Thyroid gland (tissue), 4 donors: ENCODE results near the gene FEZF2. TPM values are rescaled to one million over a fixed set of nuclear protein-coding genes. Genes with fewer than 3 reads are reported as not detected.

Source experiments
- DNase-seq, 2 donors: peaks; one replicate each; pipeline ENCODE4 v3.0.0-alpha.2; 2019
- H3K27ac ChIP-seq, 3 donors: fragments of 200-600 bp; sonication (generic); 1 replicate in 2 of 3; 2 replicates in 1 of 3; pipeline ENCODE4 v1.5.1; 2016 to 2019; ENCODE audit warnings: mild to moderate bottlenecking in 1 of 3, moderate library complexity in 1 of 3
- H3K27me3 ChIP-seq: fragments of 200-600 bp; sonication (generic); one replicate; pipeline ENCODE4 v1.5.1; 2019
- H3K36me3 ChIP-seq, 2 donors: fragments of 200-600 bp; sonication (generic); one replicate each; pipeline ENCODE4 v1.5.1; 2016 to 2019
- H3K4me1 ChIP-seq, 2 donors: fragments of 200-600 bp; sonication (generic); one replicate each; pipeline ENCODE4 v1.5.1; 2017 to 2019
- H3K4me3 ChIP-seq, 3 donors: fragments of 200-600 bp; sonication (generic); replicated peaks in 1 of 3; 1 replicate in 2 of 3; 2 replicates in 1 of 3; pipeline ENCODE4 v1.5.1; 2016; ENCODE audit warnings: mild to moderate bottlenecking in 1 of 3
- H3K9me3 ChIP-seq: fragments of 200-600 bp; sonication (generic); one replicate; pipeline ENCODE4 v1.5.1; 2017
- POLR2A ChIP-seq, 2 donors: fragments of 450-650 bp; IDR thresholded peaks; one replicate each; pipeline ENCODE4 v1.6.1; 2017; ENCODE audit warnings: antibody characterized with exemption in 2 of 2, mild to moderate bottlenecking in 2 of 2, moderate library complexity in 1 of 2
- WGBS, 2 donors: methylation state at CpG; one replicate each; pipeline ENCODE4 v1.1.5; 2017; 5-methylcytosine and 5-hydroxymethylcytosine counted together
- intact Hi-C: fragments of 100-400 bp; cut with DNase I; formaldehyde crosslinking; loops from one replicate; pipeline ENCODE4 v1.15.1; 2023
- total RNA-seq, 4 donors: library from RNA; depleted of rRNA; stranded (reverse); fragments of >200 nt; gene quantifications; one replicate each; pipeline ENCODE4 v1.2.3, GENCODE V29; 2016
- TF ChIP-seq, protein P1 (sequence below), 6 experiments: fragments of 200-600 bp in 3 of 6; fragments of 450-650 bp in 3 of 6; sonication (generic) in 3 of 6; IDR thresholded peaks; one replicate each; pipeline ENCODE4 v1.5.1; 2016 to 2019; ENCODE audit warnings: antibody characterized with exemption in 6 of 6, mild to moderate bottlenecking in 2 of 6, inconsistent platforms in 1 of 6, moderate library complexity in 1 of 6

Gene FEZF2
- total RNA-seq, 4 donors from 2014 or later, result not detected

DNA sequence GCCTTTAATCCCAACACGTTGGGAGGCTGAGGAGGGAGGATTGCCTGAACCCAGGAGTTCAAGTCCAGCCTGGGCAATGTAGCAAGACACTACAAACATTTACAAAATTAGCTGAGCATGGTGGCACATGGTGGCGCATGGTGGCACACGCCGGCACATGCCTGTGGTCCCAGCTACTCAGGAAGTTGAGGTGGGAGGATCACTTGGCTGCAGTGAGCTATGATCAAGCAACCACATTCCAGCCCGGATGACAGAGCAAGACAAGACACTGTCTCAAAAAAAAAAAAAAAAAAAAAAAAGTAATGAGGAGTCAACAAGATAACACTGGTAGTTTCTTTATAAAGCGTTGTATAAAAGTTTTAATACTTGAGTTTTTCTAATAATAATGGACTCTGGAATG is 10.1 kb downstream of the FEZF2 start:
- no peak for TF ChIP-seq POLR2A (IDR thresholded peaks at IDR 0.05)
- TF ChIP-seq, protein P1, sequence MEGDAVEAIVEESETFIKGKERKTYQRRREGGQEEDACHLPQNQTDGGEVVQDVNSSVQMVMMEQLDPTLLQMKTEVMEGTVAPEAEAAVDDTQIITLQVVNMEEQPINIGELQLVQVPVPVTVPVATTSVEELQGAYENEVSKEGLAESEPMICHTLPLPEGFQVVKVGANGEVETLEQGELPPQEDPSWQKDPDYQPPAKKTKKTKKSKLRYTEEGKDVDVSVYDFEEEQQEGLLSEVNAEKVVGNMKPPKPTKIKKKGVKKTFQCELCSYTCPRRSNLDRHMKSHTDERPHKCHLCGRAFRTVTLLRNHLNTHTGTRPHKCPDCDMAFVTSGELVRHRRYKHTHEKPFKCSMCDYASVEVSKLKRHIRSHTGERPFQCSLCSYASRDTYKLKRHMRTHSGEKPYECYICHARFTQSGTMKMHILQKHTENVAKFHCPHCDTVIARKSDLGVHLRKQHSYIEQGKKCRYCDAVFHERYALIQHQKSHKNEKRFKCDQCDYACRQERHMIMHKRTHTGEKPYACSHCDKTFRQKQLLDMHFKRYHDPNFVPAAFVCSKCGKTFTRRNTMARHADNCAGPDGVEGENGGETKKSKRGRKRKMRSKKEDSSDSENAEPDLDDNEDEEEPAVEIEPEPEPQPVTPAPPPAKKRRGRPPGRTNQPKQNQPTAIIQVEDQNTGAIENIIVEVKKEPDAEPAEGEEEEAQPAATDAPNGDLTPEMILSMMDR (IDR thresholded peaks at IDR 0.05), result no peak
- no peak overlapping the region for H3K27ac ChIP-seq
- 86 to 90% methylated on average over 6 of the region's 6 CpGs for WGBS, 2 donors
- H3K4me3 ChIP-seq, result no peak overlapping the region
- H3K27me3 ChIP-seq, result peaks cover 8% of the 10 kb centered on the region
- intact Hi-C loops, result no loop called here
- H3K36me3 ChIP-seq, result no peaks in the 10 kb centered on the region
- H3K4me1 ChIP-seq, result no peaks in the 10 kb centered on the region
- no peak for DNase-seq
- no peaks in the 10 kb centered on the region for H3K9me3 ChIP-seq

DNA sequence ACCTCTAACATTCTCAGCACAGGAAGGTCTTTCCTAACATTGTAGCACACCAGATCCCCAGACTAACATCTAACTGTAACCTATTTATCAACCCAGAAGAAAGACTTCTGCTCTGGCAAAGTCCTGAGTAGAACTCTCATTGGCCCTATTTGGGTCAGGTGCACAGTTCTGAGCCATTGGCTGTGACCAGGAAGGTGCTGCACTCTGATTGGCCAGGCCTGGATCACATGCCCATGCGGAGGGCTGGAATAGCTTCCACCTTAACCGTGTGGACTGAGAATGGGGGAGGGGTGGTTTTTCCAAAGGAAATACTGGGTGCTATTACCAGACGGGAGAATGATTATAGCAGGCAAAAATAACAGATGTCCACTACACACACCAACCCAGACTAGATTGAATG is 11.5 kb downstream of the FEZF2 start:
- H3K4me1 ChIP-seq, result no peaks in the 10 kb centered on the region
- intact Hi-C loops, result no loop called here
- H3K27me3 ChIP-seq, result no peaks in the 10 kb centered on the region
- no peaks in the 10 kb centered on the region for H3K36me3 ChIP-seq
- DNase-seq, result no peak
- no peaks in the 10 kb centered on the region for H3K9me3 ChIP-seq
- TF ChIP-seq, protein P1 (IDR thresholded peaks at IDR 0.05), result no peak
- TF ChIP-seq POLR2A (IDR thresholded peaks at IDR 0.05), result no peak
- H3K27ac ChIP-seq, result no peak overlapping the region
- no peak overlapping the region for H3K4me3 ChIP-seq
- WGBS, 2 donors, result 71 to 77% methylated on average over 3 of the region's 3 CpGs

DNA sequence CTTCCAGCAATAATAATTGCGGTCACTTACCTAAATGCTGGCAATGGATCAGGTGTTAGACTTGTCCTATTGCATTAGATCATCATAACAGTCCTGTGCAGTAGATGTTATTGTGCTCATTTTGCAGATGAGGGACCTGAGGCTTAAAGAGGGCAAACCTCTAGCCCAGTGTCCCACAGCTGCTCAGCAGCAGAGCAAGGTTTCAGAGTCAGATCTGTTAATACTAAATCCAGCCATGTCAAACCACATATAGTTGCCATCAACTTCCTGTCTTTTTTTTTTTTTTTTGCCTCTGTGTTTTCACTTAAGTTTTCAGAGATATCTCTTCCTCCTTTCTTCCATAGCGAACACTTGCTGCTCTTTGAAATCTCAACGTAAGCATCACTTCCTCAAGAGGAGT is 12.1 kb downstream of the FEZF2 start:
- no peak for DNase-seq
- no peaks in the 10 kb centered on the region for H3K4me1 ChIP-seq
- H3K9me3 ChIP-seq, result no peaks in the 10 kb centered on the region
- H3K27me3 ChIP-seq, result no peaks in the 10 kb centered on the region
- H3K27ac ChIP-seq, result no peak overlapping the region
- WGBS, 2 donors, result 88 to 90% methylated on average over 3 of the region's 3 CpGs
- H3K36me3 ChIP-seq, result no peaks in the 10 kb centered on the region
- TF ChIP-seq POLR2A (IDR thresholded peaks at IDR 0.05), result no peak
- TF ChIP-seq, protein P1 (IDR thresholded peaks at IDR 0.05), result no peak
- no peak overlapping the region for H3K4me3 ChIP-seq
- intact Hi-C loops, result no loop called here

DNA sequence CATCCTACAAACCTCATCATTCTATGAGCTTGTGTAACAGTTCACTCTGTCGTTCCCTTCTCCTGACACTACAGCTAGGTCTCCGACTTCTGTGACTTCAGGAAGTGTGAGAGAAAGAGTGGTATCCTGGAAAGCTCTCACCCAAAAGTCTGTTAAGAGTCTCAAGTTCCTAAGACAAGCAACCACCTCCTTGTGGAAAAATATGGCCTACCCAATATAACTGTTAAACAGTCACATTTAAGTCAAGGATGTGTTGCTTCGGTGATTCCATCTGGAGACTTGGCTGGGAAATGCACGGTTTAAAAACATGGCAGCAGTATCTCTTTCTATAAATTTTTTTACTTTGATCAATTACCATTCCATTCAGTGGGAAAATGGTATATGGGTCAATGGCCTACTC is 13.8 kb downstream of the FEZF2 start:
- intact Hi-C loops, result no loop called here
- 83 to 85% methylated on average over 4 of the region's 4 CpGs for WGBS, 2 donors
- no peaks in the 10 kb centered on the region for H3K27me3 ChIP-seq
- H3K27ac ChIP-seq, result no peak overlapping the region
- H3K36me3 ChIP-seq, result no peaks in the 10 kb centered on the region
- H3K4me3 ChIP-seq, result no peak overlapping the region
- no peaks in the 10 kb centered on the region for H3K4me1 ChIP-seq
- no peak for DNase-seq
- TF ChIP-seq, protein P1 (IDR thresholded peaks at IDR 0.05), result no peak
- H3K9me3 ChIP-seq, result no peaks in the 10 kb centered on the region

DNA sequence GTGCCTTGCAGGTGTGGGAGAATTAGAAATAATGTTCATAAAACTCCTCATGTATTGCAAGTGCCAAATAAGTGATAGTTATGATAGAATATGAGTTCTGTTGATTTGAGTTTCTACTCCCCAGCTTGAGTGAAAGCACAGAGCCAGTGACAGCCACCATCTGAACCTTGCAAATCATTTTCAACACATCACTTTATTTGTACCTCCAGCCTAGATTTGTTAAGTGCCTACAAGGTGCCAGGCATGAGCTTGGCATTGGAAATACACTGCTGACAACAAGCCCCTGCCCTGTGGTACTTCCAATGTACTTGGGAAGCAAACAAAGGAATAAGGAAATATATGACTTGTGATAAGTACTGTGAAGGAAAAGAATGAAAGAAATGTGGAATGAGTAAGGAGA is 17.0 kb downstream of the FEZF2 start:
- Histone ChIP-seq H3K4me1 (no peaks in the 10 kb centered on the region), H3K27me3 (no peaks in the 10 kb centered on the region), H3K4me3 (no peak overlapping the region), H3K9me3 (no peaks in the 10 kb centered on the region), H3K27ac (no peak overlapping the region), H3K36me3 (no peaks in the 10 kb centered on the region)
- no peak for DNase-seq
- TF ChIP-seq POLR2A (IDR thresholded peaks at IDR 0.05), result no peak
- TF ChIP-seq, protein P1 (IDR thresholded peaks at IDR 0.05), result no peak
- intact Hi-C loops, result no loop called here
